22Rv1 (cell line): ENCODE data around the gene DOC2B.
"Not testable (repeated sequence)": the region's sequence is repeated elsewhere in the genome, so short reads cannot be mapped to it uniquely, and the experiment has no call there.

Source experiments
- H3K27ac ChIP-seq: fragments of 450-650 bp; 2 replicates; pipeline ENCODE4 v1.5.1; 2017
- ZFX ChIP-seq: fragments of 450-650 bp; IDR thresholded peaks from 2 replicates; pipeline ENCODE4 v1.6.1; 2017; ENCODE audit warnings: antibody characterized with exemption, borderline replicate concordance
- TF ChIP-seq, protein P1 (sequence below): fragments of 450-650 bp; IDR thresholded peaks from 2 replicates; pipeline ENCODE4 v1.5.1; 2017; ENCODE audit warnings: mild to moderate bottlenecking

Gene DOC2B

DNA sequence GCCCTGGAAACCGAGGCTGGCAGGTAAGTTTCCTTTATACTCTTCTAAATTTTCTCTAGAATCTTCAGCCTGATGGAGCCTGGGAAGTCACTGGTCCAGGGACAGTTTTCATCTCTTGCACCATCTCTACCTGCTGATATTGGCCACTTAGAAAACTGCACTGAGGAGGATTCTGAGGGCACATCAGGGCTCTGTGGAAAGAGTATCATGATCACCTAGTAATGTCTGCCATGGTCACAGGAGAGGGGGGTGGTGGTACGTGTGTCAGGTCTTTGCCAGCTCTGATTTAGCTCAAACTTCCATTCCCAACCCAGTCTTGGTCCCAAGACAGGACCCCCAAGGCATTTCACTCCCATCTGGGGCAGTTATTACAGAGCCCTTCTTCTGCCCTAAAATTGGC, 35.2 kb upstream of the DOC2B start:
- H3K27ac ChIP-seq, result no peak overlapping the region
- TF ChIP-seq, protein P1, sequence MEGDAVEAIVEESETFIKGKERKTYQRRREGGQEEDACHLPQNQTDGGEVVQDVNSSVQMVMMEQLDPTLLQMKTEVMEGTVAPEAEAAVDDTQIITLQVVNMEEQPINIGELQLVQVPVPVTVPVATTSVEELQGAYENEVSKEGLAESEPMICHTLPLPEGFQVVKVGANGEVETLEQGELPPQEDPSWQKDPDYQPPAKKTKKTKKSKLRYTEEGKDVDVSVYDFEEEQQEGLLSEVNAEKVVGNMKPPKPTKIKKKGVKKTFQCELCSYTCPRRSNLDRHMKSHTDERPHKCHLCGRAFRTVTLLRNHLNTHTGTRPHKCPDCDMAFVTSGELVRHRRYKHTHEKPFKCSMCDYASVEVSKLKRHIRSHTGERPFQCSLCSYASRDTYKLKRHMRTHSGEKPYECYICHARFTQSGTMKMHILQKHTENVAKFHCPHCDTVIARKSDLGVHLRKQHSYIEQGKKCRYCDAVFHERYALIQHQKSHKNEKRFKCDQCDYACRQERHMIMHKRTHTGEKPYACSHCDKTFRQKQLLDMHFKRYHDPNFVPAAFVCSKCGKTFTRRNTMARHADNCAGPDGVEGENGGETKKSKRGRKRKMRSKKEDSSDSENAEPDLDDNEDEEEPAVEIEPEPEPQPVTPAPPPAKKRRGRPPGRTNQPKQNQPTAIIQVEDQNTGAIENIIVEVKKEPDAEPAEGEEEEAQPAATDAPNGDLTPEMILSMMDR, result no peak
- TF ChIP-seq ZFX, result no peak

DNA sequence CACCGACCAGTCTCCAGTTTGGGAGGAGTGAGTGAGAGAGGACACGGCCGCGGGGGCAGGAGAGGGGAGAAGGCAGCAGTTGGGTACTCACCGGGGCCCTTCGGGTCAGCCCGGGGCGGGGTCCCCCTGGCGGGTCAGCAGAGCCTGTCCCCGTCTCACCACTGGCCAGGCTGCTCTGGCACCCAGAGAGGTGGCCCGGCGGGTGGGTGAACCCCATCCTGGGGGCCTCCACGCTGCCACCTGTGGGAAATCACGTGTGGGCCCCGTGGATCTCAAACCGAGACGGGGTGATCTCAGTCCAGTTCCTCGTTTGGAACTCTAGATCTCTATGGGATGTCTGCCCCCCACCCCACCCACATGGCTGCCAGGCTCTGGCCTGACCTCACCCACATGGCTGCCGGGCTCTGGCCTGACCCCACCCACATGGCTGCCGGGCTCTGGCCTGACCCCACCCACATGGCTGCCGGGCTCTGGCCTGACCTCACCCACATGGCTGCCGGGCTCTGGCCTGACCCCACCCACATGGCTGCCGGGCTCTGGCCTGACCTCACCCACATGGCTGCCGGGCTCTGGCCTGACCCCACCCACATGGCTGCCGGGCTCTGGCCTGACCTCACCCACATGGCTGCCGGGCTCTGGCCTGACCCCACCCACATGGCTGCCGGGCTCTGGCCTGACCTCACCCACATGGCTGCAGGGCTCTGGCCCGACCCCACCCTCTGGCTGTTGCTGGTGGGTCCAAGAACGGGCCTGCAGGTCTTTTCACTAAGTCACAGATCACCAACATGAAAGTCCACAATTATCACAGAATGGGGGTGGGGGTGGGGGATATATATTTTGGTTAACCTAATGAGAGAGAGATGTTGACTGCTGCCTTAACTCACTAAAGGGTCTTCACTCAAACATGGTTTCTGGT, 34.4 kb upstream of the DOC2B start:
- not testable (repeated sequence) for H3K27ac ChIP-seq

DNA sequence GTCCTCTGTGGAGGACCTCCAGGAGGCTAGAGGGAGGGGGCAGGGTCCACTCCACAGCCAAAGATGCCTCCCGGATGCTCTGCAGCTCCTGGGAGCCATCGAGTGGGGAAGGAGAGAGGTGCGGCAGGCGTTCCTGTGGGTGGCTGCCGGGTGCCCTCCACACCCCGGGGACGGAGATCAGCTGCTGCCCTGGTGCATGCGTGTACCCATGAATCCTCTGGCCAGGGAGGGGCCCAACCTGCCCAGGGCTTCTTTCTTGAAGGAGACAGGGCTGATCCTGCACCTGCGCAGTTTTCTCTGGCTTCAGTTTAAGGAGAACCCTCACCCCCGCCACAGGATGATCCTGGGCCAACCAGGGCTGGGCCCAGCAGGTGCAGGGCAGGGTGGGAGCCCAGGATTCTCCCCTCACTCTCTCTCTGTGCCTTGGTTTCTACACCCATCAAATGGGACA, 33.5 kb upstream of the DOC2B start:
- TF ChIP-seq, protein P1, result no peak
- no peak for TF ChIP-seq ZFX
- no peak overlapping the region for H3K27ac ChIP-seq

DNA sequence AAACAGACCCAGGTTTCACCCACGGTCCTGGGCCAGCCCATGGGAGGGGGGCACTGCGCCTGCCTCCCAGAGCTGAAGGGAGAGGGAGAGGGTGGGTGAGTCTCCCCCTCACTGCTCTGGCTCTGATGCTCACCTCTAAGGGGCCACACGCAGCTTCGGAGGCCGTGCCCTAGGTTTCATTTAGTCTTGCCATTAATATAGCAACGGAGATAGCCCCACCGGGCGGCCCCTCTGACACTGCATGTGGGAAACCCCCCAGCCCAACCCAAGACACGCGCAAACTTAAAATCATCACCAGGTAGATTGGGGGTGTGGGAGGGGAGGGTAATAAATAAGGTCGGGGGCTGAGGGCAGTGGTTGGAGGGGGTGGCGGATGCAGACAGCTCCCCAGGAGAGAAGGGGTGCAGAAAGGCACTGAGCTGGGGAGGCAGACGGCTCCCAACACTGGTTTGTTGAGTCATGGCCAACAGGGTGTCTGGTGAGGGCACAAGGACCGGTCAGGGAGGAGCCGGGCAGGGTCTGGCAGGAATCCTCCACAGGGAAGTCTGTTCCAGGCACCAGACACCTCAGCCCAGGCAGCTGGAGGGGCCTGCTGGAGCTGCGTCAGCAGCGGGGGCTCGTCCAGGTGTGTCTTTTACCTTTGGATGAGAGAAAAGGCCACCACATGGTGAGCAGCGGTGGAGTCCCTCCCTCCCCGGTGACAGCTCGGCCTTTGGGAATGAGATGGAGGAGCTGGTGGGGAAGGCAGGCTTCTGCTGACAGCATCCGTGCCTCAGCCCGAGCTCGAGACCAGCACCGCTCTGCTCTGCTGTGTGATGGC, 32.0 kb upstream of the DOC2B start:
- H3K27ac ChIP-seq, result no peak overlapping the region
- TF ChIP-seq, protein P1, result no peak
- TF ChIP-seq ZFX, result no peak

DNA sequence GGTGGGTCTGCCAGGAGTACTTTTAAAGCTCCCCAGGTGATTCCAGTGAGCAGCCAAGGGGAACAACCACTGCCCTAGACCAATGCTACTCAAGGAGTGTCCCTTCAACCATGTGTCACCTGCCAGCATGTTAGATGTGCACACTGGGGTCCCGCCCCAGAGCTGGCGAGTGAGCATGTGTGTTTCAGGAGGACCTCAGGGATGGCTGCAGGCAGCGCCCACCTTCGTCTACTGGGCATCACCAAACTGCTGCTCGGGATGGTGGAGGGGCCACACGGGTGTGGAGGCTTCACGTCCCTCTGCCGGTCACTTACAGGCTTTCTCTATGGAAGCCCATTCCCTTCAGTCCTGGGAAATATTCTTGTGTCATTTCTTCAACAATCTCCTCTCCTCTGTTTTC, 29.0 kb upstream of the DOC2B start:
- H3K27ac ChIP-seq, result no peak overlapping the region
- TF ChIP-seq, protein P1, result no peak

DNA sequence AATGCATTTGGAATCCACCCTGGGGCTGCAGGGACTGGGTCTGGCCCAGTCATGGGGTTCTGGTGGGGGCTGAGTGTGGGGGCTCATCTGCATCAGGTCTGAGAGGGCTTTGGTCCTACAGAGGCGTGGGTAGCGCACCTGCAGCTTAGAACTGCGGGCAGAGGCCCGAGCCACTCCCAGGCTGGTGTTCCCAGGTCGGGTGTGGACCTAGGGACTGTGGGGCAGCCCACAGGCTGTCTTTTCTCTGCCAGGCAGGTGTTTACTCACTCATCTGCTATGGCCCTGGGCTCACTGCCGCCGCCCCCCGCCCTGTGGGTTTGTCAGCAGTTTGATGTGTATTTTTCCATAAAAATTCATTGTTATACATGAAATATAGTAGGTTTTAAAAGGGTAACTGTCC, 27.0 kb upstream of the DOC2B start:
- TF ChIP-seq, protein P1, result no peak
- no peak for TF ChIP-seq ZFX
- H3K27ac ChIP-seq, result no peak overlapping the region

DNA sequence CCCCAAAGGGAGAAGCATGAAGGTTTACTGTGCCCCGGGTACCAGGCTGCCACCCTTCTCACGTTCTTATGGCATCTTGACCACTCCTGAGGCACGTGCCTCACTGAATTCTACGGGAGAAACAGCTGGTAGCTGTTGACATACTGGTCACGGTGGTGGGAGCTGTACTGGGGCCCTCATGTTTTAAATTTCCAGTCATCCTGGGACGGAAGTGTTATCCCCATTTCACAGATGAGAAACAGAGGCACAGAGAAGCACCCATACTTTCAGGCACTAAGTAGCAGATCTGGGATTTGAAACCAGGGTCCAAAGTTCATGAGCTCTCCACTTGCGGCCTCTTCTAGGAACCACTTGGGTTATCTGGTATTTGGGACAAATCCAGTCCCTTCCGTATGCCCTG, 26.3 kb upstream of the DOC2B start:
- H3K27ac ChIP-seq, result no peak overlapping the region
- no peak for TF ChIP-seq ZFX
- TF ChIP-seq, protein P1, result no peak
